ENCODE data around the gene HIC1. TPM values are rescaled to one million over a fixed set of nuclear protein-coding genes. Genes with fewer than 3 reads are reported as not detected.

HIC1 gene
- total RNA-seq, 4 donors from 2014 or later = 2.7 to 9.5 (median 4.9) TPM

DNA sequence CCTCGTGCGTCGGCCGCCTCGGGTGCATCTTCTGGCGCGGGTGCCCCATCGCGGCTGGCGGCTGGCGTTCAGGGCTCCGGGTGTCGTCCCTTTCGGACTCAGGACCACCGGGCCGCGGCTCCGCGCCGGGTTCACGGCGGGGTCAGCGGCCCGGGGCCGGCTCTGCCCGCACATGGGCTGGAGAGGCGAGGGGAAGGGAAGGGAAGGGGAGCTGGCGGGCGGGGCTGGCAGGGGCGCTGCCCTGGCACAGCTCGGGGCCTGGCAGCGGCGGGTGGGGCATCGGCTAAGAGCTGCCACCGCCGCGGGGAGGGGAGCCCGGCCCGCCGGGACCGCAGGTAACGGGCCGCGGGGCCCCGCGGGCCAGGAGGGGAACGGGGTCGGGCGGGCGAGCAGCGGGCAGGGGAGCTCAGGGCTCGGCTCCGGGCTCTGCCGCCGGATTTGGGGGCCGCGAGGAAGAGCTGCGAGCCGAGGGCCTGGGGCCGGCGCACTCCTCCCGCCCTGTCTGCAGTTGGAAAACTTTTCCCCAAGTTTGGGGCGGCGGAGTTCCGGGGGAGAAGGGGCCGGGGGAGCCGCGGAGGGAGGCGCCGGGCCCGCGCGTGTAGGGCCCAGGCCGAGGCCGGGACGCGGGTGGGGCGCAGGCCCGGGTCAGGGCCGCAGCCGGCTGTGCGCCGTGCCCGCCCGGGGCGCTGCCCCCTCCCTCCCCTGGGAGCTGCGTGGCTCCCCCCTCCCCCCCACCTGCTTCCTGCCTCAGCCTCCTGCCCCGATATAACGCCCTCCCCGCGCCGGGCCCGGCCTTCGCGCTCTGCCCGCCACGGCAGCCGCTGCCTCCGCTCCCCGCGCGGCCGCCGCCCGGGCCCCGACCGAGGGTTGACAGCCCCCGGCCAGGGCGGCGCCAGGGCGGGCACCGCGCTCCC, 646 bp downstream of the HIC1 start:
- no peak for TF ChIP-seq POLR2A (IDR thresholded peaks at IDR 0.05)
- WGBS = 2% methylated on average over 32 of the region's 113 CpGs
- Histone ChIP-seq H3K36me3 (peaks cover 10% of the 10 kb centered on the region), H3K9me3 (no peaks in the 10 kb centered on the region), H3K27ac (peak overlapping the region; percentile 85), H3K27me3 (peaks cover 29% of the 10 kb centered on the region), H3K4me3 (peak overlapping the region; percentile 65), H3K4me1 (peaks cover 87% of the 10 kb centered on the region)
- peak in 1 of 2 donors; percentile 70 for DNase-seq (ENCODE audit: low spot score in 2 of 2)

DNA sequence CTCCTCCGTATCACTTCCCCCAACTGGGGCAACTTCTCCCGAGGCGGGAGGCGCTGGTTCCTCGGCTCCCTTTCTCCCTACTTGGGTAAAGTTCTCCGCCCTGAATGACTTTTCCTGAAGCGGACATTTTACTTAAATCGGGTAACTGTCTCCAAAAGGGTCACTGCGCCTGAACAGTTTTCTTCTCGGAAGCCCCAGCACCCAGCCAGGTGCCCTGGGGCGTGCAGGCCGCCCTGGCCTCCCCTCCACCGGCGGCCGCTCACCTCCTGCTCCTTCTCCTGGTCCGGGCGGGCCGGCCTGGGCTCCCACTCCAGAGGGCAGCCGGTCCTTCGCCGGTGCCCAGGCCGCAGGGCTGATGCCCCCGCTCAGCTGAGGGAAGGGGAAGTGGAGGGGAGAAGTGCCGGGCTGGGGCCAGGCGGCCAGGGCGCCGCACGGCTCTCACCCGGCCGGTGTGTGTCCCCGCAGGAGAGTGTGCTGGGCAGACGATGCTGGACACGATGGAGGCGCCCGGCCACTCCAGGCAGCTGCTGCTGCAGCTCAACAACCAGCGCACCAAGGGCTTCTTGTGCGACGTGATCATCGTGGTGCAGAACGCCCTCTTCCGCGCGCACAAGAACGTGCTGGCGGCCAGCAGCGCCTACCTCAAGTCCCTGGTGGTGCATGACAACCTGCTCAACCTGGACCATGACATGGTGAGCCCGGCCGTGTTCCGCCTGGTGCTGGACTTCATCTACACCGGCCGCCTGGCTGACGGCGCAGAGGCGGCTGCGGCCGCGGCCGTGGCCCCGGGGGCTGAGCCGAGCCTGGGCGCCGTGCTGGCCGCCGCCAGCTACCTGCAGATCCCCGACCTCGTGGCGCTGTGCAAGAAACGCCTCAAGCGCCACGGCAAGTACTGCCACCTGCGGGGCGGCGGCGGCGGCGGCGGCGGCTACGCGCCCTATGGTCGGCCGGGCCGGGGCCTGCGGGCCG, 1.6 kb downstream of the HIC1 start:
- H3K27me3 ChIP-seq = peaks cover 20% of the 10 kb centered on the region
- peak in 1 of 2 donors; percentile 64 for DNase-seq (ENCODE audit: low spot score in 2 of 2)
- peak overlapping the region; percentile 85 for H3K27ac ChIP-seq
- peak in 1 of 3 donors; percentile 9 for TF ChIP-seq POLR2AphosphoS5 (IDR thresholded peaks at IDR 0.05)
- TF ChIP-seq, protein P1, sequence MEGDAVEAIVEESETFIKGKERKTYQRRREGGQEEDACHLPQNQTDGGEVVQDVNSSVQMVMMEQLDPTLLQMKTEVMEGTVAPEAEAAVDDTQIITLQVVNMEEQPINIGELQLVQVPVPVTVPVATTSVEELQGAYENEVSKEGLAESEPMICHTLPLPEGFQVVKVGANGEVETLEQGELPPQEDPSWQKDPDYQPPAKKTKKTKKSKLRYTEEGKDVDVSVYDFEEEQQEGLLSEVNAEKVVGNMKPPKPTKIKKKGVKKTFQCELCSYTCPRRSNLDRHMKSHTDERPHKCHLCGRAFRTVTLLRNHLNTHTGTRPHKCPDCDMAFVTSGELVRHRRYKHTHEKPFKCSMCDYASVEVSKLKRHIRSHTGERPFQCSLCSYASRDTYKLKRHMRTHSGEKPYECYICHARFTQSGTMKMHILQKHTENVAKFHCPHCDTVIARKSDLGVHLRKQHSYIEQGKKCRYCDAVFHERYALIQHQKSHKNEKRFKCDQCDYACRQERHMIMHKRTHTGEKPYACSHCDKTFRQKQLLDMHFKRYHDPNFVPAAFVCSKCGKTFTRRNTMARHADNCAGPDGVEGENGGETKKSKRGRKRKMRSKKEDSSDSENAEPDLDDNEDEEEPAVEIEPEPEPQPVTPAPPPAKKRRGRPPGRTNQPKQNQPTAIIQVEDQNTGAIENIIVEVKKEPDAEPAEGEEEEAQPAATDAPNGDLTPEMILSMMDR (IDR thresholded peaks at IDR 0.05) = no peak
- no peak for TF ChIP-seq POLR2A (IDR thresholded peaks at IDR 0.05)
- no peak for TF ChIP-seq EP300 (IDR thresholded peaks at IDR 0.05)
- peaks cover 10% of the 10 kb centered on the region for H3K36me3 ChIP-seq
- 45% methylated on average over 43 of the region's 85 CpGs for WGBS
- peak overlapping the region; percentile 65 for H3K4me3 ChIP-seq
- H3K9me3 ChIP-seq = no peaks in the 10 kb centered on the region
- peaks cover 81% of the 10 kb centered on the region for H3K4me1 ChIP-seq

DNA sequence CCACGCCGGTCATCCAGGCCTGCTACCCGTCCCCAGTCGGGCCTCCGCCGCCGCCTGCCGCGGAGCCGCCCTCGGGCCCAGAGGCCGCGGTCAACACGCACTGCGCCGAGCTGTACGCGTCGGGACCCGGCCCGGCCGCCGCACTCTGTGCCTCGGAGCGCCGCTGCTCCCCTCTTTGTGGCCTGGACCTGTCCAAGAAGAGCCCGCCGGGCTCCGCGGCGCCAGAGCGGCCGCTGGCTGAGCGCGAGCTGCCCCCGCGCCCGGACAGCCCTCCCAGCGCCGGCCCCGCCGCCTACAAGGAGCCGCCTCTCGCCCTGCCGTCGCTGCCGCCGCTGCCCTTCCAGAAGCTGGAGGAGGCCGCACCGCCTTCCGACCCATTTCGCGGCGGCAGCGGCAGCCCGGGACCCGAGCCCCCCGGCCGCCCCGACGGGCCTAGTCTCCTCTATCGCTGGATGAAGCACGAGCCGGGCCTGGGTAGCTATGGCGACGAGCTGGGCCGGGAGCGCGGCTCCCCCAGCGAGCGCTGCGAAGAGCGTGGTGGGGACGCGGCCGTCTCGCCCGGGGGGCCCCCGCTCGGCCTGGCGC, 2.4 kb downstream of the HIC1 start:
- Histone ChIP-seq H3K4me3 (peak overlapping the region; percentile 65), H3K27me3 (peaks cover 19% of the 10 kb centered on the region), H3K27ac (peak overlapping the region; percentile 59), H3K4me1 (peaks cover 76% of the 10 kb centered on the region), H3K36me3 (peaks cover 10% of the 10 kb centered on the region), H3K9me3 (no peaks in the 10 kb centered on the region)
- TF ChIP-seq POLR2A (IDR thresholded peaks at IDR 0.05) = no peak
- TF ChIP-seq, protein P1 (IDR thresholded peaks at IDR 0.05) = no peak
- TF ChIP-seq EP300 (IDR thresholded peaks at IDR 0.05) = no peak
- TF ChIP-seq POLR2AphosphoS5 (IDR thresholded peaks at IDR 0.05) = no peak
- WGBS = 54% methylated on average over 13 of the region's 81 CpGs
- peak in 1 of 2 donors; percentile 62 for DNase-seq (ENCODE audit: low spot score in 2 of 2)

DNA sequence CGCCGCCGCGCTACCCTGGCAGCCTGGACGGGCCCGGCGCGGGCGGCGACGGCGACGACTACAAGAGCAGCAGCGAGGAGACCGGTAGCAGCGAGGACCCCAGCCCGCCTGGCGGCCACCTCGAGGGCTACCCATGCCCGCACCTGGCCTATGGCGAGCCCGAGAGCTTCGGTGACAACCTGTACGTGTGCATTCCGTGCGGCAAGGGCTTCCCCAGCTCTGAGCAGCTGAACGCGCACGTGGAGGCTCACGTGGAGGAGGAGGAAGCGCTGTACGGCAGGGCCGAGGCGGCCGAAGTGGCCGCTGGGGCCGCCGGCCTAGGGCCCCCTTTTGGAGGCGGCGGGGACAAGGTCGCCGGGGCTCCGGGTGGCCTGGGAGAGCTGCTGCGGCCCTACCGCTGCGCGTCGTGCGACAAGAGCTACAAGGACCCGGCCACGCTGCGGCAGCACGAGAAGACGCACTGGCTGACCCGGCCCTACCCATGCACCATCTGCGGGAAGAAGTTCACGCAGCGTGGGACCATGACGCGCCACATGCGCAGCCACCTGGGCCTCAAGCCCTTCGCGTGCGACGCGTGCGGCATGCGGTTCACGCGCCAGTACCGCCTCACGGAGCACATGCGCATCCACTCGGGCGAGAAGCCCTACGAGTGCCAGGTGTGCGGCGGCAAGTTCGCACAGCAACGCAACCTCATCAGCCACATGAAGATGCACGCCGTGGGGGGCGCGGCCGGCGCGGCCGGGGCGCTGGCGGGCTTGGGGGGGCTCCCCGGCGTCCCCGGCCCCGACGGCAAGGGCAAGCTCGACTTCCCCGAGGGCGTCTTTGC, 3.1 kb downstream of the HIC1 start:
- Histone ChIP-seq H3K4me3 (peak overlapping the region; percentile 65), H3K27me3 (peaks cover 18% of the 10 kb centered on the region), H3K27ac (peak overlapping the region; percentile 59), H3K9me3 (no peaks in the 10 kb centered on the region), H3K36me3 (peaks cover 12% of the 10 kb centered on the region), H3K4me1 (peaks cover 83% of the 10 kb centered on the region)
- WGBS = 81% methylated on average over 43 of the region's 98 CpGs
- TF ChIP-seq, protein P1 (IDR thresholded peaks at IDR 0.05) = no peak
- TF ChIP-seq POLR2A (IDR thresholded peaks at IDR 0.05) = no peak
- peak in 1 of 2 donors; percentile 67 for DNase-seq (ENCODE audit: low spot score in 2 of 2)

Measured in suprapubic skin (tissue), 4 donors.